ENCODE data around the gene HAGHL.
"Not testable (repeated sequence)": the region's sequence is repeated elsewhere in the genome, so short reads cannot be mapped to it uniquely, and the experiment has no call there.

Gene HAGHL

GRCh38 chr16:734208-734980 lies 7.5 kb downstream of the HAGHL start:
- no peak for DNase-seq (ENCODE audit: low spot score)

- DNase-seq (ENCODE audit: low spot score) = no peak
These were observed 8.3 kb downstream of the HAGHL start for GRCh38 chr16:734981-735881.

- DNase-seq (ENCODE audit: low spot score) = no peak
These were observed 9.1 kb downstream of the HAGHL start for GRCh38 chr16:735982-736453.

- DNase-seq (ENCODE audit: low spot score) = no peak
These were observed 10.1 kb downstream of the HAGHL start for GRCh38 chr16:736936-737481.

GRCh38 chr16:739560-740458 lies 12.9 kb downstream of the HAGHL start:
- DNase-seq (ENCODE audit: low spot score) = no peak

GRCh38 chr16:740459-740763 lies 13.5 kb downstream of the HAGHL start:
- no peak for DNase-seq (ENCODE audit: low spot score)

- peak; percentile 58 for DNase-seq (ENCODE audit: low spot score)
These were observed 14.0 kb downstream of the HAGHL start, which contains the start of gene CIAO3 for GRCh38 chr16:740764-741505. Gene CIAO3 (minus strand): TSS chr16:740997. CDS start chr16:740985, 12 bp downstream.

GRCh38 chr16:741986-742629 lies 15.2 kb downstream of the HAGHL start:
- no peak for DNase-seq (ENCODE audit: low spot score)

- DNase-seq (ENCODE audit: low spot score) = not testable (repeated sequence)
These were observed 16.0 kb downstream of the HAGHL start for GRCh38 chr16:742894-743293.

GRCh38 chr16:743794-744500 lies 17.0 kb downstream of the HAGHL start:
- no peak for DNase-seq (ENCODE audit: low spot score)

- DNase-seq (ENCODE audit: low spot score) = no peak
These were observed 18.8 kb downstream of the HAGHL start for GRCh38 chr16:745739-746138.

GRCh38 chr16:746637-747036 lies 19.7 kb downstream of the HAGHL start:
- no peak for DNase-seq (ENCODE audit: low spot score)

- DNase-seq (ENCODE audit: low spot score) = no peak
These were observed 21.3 kb downstream of the HAGHL start for GRCh38 chr16:747978-748746.

GRCh38 chr16:749010-749409 lies 22.1 kb downstream of the HAGHL start:
- DNase-seq (ENCODE audit: low spot score) = no peak

- no peak for DNase-seq (ENCODE audit: low spot score)
These were observed 23.6 kb downstream of the HAGHL start for GRCh38 chr16:750485-750884.

- no peak for DNase-seq (ENCODE audit: low spot score)
These were observed 24.5 kb downstream of the HAGHL start for GRCh38 chr16:751152-752006.

- DNase-seq (ENCODE audit: low spot score) = no peak
These were observed 25.1 kb downstream of the HAGHL start for GRCh38 chr16:752007-752312.

GRCh38 chr16:754121-754607 lies 27.3 kb downstream of the HAGHL start:
- DNase-seq (ENCODE audit: low spot score) = not testable (repeated sequence)

Data from pons (tissue), 1 donor.